HEK293 (cell line): ENCODE data around the gene RCAN2.

Experiments used
- CTCF ChIP-seq: fragments of 450-650 bp; formaldehyde crosslinking; IDR thresholded peaks from 2 replicates; pipeline ENCODE4 v1.5.1; 2016; ENCODE audit warnings: missing biosample characterization, missing genetic modification characterization
- HOXC10 ChIP-seq: sonication (generic); formaldehyde crosslinking; IDR thresholded peaks from 2 replicates; pipeline ENCODE4 v1.8.1; 2023; ENCODE audit warnings: mild to moderate bottlenecking, missing genetic modification reagents
- KLF10 ChIP-seq: fragments of 450-650 bp; IDR thresholded peaks from 2 replicates; pipeline ENCODE4 v1.5.1; 2018; ENCODE audit warnings: missing biosample characterization, mild to moderate bottlenecking, missing genetic modification characterization
- SP2 ChIP-seq: fragments of 450-650 bp; formaldehyde crosslinking; IDR thresholded peaks from 2 replicates; pipeline ENCODE4 v1.5.1; 2016; ENCODE audit warnings: missing biosample characterization, missing genetic modification characterization
- ZNF132 ChIP-seq: fragments of 450-650 bp; formaldehyde crosslinking; IDR thresholded peaks from 2 replicates; pipeline ENCODE4 v1.5.1; 2017; ENCODE audit warnings: missing biosample characterization, missing genetic modification characterization, borderline replicate concordance
- ZNF626 ChIP-seq: fragments of 450-650 bp; sonication (Bioruptor Pico); formaldehyde crosslinking; IDR thresholded peaks from 2 replicates; pipeline ENCODE4 v1.5.1; 2018; ENCODE audit warnings: missing biosample characterization, missing genetic modification characterization, inconsistent platforms

- TF ChIP-seq CTCF (tag by site-specific recombination) = no peak
- TF ChIP-seq HOXC10 (CRISPR knock-in tag) = no peak
- no peak for TF ChIP-seq SP2
- no peak for TF ChIP-seq ZNF132 (tag by site-specific recombination)
- TF ChIP-seq KLF10 (tag by site-specific recombination) = no peak
- no peak for TF ChIP-seq ZNF626 (tag by site-specific recombination)
Observed at GRCh38 chr6:46262928-46263706, 228.1 kb downstream of the RCAN2 start.
